ENCODE measurements around the gene DPCD. TPM values are rescaled to one million over a fixed set of nuclear protein-coding genes. Genes with fewer than 3 reads are reported as not detected.

DPCD gene
- total RNA-seq, 1 donor = 10.0 TPM

DNA sequence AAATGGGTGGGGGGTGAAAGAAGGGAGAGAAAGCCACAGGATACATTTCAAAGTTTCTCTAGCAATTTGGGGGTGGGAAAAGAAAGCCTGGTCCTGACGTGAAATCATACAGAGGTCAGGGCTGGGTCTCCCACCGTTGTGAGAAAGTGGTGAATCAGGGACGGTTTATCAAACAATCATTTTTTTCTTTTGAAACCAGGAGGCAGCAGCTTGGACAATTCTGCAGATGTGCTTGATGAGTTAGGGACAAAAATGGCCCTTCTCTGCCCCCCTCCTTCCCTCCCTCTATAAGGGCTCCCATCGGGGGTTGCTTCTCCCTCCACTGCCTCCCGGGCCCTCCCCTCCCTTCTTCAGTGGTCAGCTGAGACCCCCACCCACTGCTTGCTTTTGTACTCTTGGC is 63.2 kb downstream of the DPCD start:
- DNase-seq (ENCODE audit: low read depth in 2 of 3, low spot score in 2 of 3) = no peak

DNA sequence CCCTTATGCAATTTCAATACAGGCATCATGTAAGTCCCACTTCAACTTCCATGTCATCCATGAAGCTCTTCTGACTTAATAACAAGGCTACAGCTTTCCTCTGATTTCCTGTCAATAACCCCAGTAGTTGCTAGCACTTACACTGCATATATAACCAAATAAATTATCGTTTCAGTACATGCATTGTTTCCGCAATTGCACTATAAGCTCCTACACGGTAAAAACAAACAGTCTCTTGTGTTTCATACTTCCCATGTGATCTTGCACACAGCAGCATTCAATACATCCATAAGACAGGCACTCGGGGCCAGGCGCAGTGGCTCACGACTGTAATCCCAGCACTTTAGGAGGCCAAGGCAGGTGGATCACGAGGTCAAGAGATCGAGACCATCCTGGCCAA is 65.4 kb downstream of the DPCD start:
- DNase-seq (ENCODE audit: low read depth in 2 of 3, low spot score in 2 of 3) = no peak

DNA sequence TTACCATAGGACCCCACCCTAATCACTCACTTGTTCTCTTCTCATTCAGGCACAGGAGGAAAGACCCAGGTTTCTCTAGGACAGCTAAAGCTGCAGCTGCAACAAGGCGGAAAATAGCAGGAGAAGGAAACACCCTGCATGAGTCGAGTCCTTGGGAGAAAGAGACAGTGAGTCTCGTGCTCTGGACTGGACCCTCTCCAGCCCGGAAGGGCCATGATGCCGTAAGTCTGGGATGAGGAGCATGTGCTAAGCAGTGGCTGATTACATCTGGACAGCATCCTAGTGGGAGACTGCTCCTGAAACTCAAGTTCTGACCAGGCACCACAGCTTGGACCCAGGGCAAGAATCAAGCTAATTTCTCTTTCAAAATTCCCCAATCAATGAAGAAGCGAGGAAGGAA is 67.4 kb downstream of the DPCD start:
- no peak for DNase-seq (ENCODE audit: low read depth in 2 of 3, low spot score in 2 of 3)

DNA sequence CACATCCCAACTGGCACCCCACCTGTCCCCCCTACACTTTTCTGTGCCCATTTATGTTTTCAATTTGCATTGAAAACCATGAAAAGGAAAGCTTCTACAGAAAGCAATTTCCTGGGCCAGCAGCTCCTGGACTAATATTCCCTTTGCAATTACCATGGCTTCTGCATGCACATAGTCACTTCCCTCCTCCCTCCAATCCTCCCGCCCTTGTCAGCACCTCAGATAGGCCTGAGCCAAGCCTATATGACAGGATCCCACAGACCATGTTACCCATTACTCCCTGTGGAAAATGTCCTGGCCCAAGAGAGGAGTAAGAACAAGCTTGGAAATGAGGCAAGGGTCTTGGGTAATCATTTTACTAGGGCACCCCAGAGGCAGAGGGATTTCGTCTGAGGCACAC is 68.8 kb downstream of the DPCD start:
- no peak for DNase-seq (ENCODE audit: low read depth in 2 of 3, low spot score in 2 of 3)

DNA sequence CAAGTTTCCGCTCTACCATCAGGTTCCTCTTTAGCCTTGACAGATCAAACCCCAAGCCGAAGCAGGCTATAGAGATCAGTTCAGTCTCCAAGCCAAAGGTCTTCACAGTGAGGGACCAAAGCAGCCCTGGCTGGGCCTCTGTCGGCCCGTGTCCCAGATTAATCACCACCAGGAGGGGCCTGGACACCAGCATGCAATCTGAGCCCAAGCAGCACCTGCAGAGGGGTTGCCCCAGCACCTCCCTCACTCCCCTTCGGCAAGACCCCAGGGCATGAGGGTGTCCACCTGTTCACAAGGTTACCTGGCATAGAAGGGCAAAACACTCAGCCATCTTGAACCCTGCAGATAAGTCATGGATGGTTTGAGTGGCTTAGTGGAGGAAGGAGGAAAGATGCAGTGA is 70.9 kb downstream of the DPCD start:
- DNase-seq (ENCODE audit: low read depth in 2 of 3, low spot score in 2 of 3) = no peak

Small RNAs within 50 kb of the gene (small RNA-seq; reads per million reads assigned to genes)
- 2.1 reads per million, percentile 69 among the genes with 10 or more reads in this experiment for gene MIR3158-1
- not detected for gene RNU6-1165P

Other genes with a start within 250 kb of the DPCD start
- gene BTRC, start 234.2 kb upstream of the DPCD start, total RNA-seq = 6.7 TPM
- 31.0 TPM for gene POLL, start 64 bp upstream of the DPCD start, total RNA-seq
- 50.1 TPM for gene FBXW4, start 106.8 kb downstream of the DPCD start, total RNA-seq
- gene FGF8, start 187.8 kb downstream of the DPCD start, total RNA-seq = not detected
- gene NPM3, start 195.1 kb downstream of the DPCD start, total RNA-seq = 136 TPM
- gene OGA, start 230.1 kb downstream of the DPCD start, total RNA-seq = 53.3 TPM